GM18858 (cell line): ENCODE measurements around the gene ADGRA1.

Source experiments
- ATAC-seq: cut with Tn5 transposase; IDR thresholded peaks from one replicate; pipeline ENCODE4 v1.9.1; 2021; ENCODE audit not compliant: unreplicated experiment

Gene ADGRA1

DNA sequence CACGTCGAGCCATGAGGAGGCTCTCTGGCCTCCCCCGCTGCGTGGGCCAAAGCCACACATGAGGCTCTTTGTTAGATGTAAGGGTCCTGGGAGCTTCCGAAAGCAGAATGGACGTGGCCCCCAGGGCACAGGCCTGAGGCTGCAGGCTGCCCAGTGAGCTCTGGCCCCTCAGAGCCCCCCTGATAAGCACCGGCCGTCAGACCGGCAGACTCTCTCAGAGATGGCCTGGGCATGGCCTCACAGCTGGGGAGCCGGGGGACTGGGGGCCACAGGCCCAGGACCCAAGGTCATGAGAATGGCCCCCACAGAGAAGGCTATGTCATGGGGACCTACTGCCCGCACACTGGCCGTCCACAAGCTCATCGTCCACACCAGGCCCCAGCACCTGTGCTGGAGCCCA, 31.7 kb upstream of the ADGRA1 start:
- ATAC-seq, result no peak

DNA sequence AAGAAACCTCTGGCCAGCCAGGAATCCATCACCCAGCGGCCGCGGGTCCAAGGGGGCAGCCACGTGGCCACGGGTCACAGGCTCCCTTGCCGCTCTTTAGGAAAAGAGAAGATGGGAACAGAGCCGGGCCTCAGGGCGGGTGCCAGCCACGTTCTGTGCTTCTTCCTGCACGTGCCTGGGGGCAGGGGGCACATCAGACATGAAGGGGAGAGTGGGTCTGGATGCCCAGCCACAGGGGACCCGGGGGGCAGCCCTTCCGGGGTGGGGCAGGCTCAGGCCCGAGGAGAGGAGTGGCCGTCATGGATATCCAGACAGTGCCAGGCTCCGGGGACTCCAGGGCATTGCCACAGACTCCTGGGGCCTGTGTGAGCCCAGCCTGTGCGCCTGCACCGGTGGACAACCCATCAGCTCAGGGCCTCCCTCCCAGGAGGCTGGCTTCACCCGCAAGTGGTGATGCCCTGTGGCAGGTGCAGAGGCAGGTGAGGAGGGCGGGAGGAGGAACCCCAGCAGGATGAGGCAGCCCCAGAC, 31.0 kb upstream of the ADGRA1 start:
- ATAC-seq, result no peak

DNA sequence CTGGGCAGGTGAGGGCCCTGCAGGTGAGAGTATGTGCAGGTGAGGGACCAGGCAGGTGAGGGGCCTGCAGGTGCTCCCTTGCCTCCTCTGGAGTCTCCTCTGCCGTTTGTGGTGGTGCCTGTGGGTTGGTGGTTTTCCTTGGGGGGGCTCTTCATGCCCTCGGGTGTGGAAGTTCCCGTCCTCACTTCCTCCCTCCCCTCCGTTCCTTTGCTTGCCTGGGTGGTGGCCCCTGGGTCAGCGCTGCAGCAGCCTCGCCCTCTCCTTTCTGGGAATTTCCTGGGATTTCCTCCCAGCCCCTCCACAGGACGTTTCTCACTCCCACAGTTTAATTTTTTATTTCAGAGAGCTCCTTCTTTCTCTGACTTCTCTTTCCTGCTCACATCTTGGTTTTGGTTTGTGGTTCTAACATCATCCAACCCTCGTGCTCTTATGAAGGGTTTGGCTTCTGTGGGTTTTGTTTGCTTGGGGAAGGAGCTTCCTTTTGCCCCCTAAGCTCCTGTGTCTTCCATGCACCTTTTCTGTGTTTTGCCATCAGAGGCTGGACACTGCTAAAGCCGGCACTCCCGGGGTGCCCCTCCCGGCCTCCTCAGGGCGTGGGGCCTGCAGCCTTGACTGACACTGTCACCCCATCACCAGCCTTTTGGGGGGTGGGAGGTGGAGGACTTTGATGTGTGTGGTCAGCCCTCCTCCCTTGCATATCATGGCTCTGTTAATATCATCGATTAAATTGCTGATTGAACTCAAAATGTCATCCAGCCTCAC, 29.2 kb upstream of the ADGRA1 start:
- ATAC-seq, result no peak

DNA sequence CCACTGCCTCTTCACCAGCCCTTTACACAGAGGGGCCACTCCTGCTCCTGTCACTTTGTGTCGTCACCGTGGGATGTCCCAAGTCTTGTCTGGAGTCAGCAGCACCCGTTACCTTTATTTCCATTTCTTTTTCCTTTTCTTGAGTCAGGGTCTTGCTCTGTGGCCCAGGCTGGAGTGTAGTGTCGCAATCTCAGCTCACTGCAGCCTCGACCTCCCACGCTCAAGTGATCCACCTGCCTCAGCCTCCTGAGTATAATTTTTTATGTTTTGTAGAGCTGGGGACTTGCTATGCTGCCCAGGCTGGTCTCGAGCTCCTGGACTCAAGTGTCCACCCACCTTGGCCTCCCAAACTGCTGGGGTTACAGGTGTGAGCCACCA, 28.6 kb upstream of the ADGRA1 start:
- no peak for ATAC-seq

DNA sequence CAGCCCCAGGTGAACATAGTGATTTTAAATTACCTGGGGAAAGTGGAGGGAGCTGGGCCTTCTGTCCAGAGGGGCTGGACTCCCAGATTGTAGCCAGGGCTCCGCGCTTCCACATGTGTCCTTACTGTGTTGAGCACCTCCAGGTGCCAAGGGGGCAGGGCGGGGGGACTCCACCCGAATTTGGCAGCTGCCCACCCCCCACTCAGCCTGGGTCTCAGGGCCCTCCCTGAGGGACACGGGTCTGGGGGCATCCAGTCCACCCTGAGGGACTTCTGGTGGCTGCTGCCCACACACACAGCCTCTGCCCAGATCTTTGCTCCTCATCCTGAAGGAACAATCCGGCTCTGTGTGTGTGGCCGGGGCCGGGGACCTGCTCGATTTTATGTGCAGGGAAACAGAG, 28.2 kb upstream of the ADGRA1 start:
- ATAC-seq, result no peak

DNA sequence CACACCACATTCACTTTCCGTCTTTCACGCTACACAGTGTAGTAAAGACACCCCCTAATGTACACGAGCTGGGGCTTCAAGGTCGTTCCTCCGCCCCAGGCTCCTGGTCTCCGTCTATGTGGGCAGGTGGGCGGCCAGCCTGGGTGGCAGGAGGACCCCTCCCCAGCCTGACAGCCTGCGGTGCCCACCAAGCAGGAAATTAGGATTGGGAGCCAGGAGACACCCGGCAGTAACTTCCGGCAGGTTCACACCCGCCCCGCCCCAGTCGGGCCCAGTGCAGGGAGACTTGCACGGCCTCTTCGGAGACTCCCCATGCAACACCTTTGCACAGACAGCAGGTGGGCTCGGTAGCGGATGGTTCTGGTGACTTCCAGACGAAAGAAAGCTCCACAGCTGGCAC, 27.7 kb upstream of the ADGRA1 start:
- no peak for ATAC-seq

DNA sequence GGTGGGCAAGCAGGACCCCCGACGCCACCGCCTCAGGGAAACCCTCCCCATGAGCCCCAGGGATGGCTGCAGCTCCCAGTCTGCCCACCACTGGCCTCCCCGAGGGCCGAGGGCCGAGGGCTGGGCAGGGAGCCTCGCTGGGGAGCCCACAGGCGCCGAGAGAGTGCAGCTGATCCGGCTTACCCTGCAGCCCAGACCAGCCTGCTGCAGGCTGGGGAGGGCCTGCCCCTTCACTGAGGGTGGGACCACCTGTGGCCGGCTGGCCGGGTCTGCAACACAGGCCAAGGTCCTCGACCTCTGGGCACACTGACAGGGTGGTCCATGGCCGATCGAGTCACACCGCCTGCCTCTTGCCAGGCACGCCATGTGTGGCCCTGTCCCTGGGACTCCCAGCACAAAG, 27.3 kb upstream of the ADGRA1 start:
- no peak for ATAC-seq

DNA sequence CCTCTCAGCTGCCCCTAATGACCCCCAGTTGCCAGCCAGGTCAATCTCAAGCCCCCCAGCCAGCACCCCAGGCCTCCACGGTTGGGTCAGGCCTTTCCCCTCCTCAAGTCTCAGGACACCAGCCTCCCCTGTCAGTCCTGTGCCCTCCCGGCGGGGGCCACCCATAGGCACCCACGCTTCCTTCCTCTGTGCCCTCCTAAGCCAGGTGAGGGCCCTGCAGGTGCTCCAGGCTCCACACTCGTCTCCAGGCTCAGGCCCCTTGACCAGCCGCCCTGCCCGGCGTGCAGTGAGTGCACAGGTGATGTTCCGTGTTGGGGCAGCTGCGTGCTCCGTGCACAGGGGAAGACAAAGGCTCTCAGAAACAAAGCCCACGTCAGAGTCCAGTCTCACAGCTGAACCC, 26.8 kb upstream of the ADGRA1 start:
- no peak for ATAC-seq

DNA sequence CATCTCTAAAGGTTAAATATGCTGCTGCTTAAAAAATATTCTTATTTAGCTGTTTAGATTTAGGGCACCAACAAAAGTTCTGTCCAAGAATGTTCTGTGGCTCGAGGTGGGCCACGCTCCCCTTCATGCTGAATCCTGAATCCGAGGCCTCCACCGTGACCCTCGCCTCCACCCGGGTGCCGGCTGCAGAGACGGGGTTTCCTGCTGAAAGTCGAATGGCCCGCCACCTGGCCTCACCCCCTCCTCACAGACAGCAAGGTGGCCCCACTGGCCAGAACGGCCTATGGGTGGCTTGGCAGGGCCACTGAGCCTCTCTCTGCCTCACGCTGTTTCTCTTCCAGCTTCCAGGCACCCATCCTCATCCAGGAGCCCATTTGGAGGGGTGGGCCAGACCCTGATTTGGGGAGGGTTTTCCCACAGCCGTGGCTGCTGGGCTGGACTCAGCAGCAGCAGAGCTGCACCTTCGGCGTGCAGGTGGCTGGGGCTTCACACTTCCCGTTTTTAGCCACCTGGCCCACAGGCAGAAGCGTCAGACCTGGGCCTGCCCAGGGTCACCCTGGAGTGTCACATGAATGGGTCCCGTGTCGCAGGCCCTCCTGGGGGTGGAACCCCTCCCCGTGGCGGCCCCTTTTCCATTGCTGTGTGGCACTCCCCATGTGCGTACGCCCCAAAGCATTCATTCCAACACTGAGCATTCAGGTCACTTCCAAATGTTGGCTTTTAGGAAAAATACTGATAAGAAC, 26.3 kb upstream of the ADGRA1 start:
- no peak for ATAC-seq

DNA sequence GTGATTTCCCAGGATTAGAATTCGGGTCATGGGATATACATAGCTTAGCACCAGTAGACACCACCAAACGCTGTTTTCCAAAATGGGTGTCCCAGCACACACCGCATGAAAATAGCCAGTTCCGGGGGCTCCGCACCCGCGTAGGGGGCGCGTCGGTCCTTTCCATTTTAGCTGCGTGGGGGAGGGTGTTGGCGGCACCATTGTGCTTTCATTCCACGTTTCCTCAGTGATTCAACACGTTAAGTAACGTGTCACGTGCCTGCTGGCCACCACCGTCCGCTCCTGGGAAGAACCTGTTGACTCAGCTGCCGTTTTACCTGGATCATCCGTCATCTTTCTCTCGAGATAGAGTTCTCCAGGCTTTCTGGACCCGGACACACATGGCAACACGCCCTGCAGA, 25.6 kb upstream of the ADGRA1 start:
- no peak for ATAC-seq

DNA sequence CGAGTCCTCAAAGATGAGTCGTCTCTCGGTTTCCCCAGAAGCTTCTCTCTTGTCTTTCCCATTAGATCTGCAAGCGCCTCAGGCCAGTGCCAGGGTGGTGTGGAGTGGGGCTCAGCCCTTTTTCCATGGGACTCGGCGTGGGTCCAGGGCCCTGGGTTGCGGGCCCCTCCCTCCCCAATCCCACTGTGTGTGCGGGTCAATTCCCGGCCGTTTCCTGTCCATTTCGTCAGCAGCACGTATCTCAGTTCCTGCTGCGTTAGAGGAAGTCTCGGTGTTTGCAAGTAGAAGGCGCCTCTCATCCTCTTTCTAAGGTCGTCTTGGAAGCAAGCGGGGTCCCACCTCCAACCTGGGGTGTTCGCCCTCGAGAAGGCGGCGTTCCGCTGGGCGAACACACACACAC, 25.1 kb upstream of the ADGRA1 start:
- no peak for ATAC-seq

DNA sequence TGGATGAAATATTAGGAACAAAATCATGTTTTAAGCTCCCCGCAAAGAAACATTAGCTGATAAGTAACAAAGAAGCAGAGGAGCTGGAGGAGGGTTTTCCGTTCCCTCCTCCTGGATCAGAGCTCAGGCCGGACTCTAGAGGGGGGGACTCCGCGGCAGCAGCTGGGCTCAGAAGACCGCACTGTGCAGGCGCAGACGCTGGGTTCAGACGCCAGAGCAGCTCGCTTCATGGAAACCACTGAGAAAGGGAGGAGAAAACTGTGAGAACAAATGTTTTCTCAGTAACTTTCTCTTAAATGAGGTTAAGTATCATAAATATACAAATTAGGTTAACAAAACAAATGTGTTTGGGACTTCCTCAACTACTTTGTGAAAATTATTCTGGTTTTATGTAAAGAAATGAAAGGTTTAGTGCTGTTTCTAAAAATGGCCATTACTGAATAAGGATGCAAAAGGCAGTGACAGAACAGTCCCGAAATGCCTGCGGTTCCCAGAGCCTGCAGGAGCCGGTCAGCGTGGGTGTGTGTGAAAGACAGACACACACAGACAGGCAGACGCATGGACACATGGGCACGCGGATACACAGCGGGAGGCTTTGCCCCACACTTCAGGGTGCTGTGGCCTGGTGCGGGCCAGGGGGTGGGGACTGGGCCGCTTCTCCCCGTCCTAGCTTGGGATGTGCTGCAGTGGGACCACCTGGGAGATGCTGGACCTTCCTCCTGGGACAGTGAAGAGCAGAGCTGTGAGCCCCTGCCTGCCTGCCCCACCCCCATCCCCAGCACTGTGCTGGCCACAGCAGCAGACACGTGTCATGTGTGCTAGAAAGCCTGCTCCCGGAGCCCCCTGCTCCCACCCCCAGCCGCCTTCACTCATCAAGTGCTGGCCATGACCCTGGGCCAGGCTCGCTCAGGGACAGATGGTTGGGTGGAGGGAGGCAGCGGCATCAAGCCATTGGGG, 20.3 kb upstream of the ADGRA1 start:
- no peak for ATAC-seq

DNA sequence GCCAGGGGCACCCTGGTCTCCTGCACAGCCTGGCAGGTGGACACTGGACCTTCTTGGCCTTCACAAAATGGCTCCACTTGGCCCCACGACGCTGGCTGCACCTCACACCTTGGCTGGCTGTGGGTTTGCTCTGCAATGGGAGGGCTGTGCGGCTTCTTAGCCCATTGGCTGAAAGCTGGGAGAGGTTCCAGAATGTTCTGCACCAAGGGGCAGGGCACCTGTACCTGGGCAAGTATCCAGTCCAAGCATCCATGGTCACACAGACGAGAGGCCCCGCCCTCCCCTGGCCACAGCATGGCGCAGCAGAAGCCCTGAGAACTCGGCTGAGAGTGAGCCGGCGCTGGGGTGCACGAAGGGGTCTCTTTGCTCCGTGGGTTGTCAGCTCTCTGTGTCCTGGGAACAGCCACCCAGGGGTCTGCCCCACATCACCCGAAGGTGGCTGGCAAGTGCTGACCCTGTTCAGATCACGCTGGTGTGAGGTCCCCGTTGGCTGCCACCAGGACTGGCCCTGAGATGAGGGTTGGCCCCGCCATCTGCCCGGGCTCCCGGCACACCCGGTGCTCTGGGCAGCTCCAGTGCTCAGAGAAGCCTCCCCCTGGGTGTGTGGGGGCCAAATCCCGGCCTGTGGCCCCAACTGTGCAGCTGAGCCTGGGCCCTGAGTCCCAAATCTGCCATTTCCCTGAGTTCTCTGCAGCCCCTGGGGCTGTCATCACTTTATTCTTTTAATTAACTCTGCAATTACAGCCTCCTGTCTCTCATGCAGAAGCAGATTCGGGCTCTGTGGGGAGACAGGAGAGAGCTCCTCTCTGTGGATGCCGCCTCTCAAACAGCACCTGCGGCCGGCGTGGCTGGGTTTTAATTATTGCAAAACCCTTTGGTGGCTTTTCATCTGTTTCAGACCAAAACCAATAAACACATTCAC, 19.4 kb upstream of the ADGRA1 start:
- no peak for ATAC-seq

DNA sequence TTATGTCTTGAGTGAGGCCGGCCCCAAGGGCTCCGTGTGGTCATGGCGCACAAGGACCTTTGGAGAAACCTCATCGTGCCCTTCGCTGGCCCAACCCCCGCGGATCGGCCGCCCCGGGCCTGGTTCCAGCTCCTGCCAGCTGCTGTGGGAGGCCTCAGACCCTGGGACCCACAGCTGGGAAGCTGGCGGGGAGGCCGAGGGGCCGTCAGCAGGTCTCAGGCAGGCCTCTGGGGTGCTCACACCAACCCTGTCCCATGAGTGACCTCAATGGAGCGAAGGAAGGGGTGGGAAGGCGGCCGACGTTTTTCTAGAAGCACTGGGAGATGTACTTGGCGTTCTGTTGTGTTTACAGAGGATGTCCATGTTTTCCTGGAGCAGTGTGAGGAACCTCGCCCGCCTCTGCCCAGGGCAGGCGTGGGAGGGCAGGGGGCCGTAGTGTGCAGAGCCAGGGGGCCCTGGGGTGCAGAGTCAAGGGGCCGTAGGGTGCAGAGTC, 18.6 kb upstream of the ADGRA1 start:
- no peak for ATAC-seq

DNA sequence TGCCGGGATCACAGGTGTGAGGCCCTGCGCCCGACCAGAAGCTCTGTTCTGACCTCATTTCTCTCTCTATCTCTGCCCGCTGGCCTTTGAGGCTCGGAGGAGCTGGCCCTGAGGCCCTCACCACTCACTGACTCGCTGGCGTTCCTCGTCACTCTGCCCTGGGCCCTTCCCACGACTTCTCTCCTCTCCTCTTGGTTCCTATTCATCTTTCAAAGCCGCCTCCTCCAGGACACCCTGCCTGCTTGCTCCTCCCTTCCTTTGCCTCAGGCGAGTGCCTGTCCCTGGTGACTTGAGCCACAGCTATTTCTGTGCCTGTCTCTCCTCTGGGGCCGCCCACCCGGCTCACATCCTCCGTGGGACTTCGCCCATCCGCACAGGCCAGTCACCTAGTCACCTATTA, 17.3 kb upstream of the ADGRA1 start:
- ATAC-seq, result no peak

DNA sequence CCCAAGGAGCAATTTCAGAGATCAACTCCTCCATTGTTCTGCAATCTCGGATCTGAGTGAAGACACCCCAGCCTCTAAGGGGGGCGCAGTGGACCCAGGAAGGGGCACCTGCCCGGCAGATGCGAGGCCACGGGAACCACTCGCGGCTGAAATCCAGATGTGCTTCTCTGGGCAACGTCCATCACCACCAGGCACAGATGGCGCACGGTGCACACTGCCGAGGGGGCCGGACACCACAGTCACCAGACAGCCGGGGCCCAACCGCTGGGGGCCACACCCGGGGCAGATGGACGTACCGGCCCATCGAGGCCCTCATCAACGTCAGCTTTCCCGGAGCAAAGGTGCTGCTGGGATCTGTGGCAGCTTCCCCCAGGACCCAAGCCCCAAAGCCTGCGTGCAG, 16.9 kb upstream of the ADGRA1 start:
- no peak for ATAC-seq

DNA sequence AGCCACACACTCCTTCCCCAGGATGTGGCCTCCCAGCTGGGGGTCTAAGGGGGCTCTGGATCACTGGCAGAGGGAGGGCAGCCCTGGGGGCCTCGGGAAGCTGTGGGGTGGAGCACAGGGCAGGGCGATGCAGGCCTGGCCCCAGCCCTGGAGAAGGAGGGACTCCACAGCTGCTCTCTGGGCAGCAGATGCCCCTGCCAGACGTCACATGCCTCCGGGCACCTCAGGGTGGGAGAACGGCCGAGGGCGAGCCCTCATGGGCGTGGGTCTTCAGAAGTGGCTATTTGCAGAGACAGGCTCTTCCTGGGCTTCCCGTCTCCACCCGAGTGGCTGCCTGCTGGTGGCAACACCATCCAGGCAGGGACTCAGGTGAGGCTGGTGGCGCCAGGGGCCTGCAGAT, 16.0 kb upstream of the ADGRA1 start:
- ATAC-seq, result no peak

DNA sequence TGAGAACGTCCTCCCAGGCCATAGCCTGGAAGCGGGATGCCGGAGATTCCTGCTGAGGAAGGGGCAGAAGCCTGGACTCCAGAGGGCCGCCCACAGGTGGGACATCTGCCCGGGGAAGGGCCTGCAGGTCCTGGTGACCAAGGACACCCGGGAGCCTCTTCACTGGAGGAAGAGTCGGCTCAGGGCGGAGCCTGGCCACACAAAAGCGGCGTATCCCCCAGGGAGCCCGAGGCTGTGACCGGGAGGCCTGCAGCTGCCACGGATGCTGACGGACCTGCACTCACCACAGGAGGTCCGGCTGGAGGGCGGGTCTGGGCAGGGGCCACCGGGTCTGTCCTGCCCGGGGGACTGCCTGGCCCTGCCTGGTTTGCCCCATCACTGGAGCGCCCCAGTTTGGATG, 15.5 kb upstream of the ADGRA1 start:
- ATAC-seq, result no peak

DNA sequence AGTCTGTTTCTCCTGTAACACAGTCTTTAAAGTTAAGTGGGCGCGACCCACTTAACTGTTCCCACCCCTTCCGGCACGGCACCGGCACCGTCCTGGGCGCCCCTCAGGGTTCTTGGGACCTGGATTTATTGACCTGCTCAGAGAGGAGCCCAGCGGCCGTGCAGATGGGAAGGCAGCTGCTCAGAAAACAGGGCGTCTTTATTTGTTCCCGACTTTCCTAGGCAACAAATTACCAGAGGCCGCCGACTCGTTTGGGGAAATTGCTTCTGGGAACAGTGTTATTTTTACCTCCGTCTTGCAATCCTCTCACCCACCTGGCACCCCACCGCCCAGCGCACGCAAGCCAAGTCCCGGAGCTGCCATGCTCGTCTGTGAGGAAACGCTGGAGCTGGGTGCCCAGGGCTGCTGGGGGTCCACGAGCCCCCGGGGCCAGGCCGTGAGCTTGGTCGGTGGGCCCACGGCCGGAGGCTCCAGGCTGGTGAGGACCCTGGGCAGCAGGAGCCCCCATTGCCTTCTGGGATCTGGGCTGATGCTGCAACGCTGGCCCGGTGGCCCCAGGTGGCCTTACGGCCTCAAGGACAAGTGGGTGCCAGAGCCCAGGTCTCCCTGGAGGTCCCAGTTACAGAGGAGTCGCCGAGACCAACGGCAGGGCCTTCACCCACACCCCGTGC, 14.9 kb upstream of the ADGRA1 start:
- ATAC-seq, result no peak
